Activated CD4-positive, alpha-beta memory T cell treated with anti-CD3 and anti-CD28 coated beads, Interleukin-2, amount 10 ng/mL, durations not matched to agents 7 days and 5 days (primary cell): ENCODE data around the gene VPS16. TPM values are rescaled to one million over a fixed set of nuclear protein-coding genes. Genes with fewer than 3 reads are reported as not detected.
"Not testable (repeated sequence)": the region's sequence is repeated elsewhere in the genome, so short reads cannot be mapped to it uniquely, and the experiment has no call there.

ENCODE experiments used
- CTCF ChIA-PET: fragments of 350-600 bp; sonication (Branson Sonifier 250); formaldehyde crosslinking; loops from one replicate; lab custom pipeline; 2021; ENCODE audit warnings: antibody characterized with exemption, inconsistent platforms; lab: Charles Lee
- POLR2A ChIA-PET: fragments of 350-600 bp; sonication (Branson Sonifier 250); formaldehyde crosslinking; loops from one replicate; lab custom pipeline; 2021; ENCODE audit warnings: antibody characterized with exemption; lab: Charles Lee
- DNase-seq: peaks from one replicate; pipeline ENCODE4 v3.0.0-alpha.2; 2020
- H3K27ac Mint-ChIP-seq: one replicate; pipeline ENCODE4 v1.8.0; 2021; ENCODE audit warnings: mild to moderate bottlenecking, mixed read lengths
- H3K27me3 Mint-ChIP-seq: one replicate; pipeline ENCODE4 v1.8.0; 2021; ENCODE audit warnings: mixed read lengths
- H3K36me3 Mint-ChIP-seq: one replicate; pipeline ENCODE4 v1.8.0; 2021; ENCODE audit warnings: low read depth, mixed read lengths
- H3K4me1 Mint-ChIP-seq: one replicate; pipeline ENCODE4 v1.8.0; 2021; ENCODE audit warnings: mixed read lengths
- H3K4me3 Mint-ChIP-seq: one replicate; pipeline ENCODE4 v1.8.0; 2021; ENCODE audit warnings: mild to moderate bottlenecking, mixed read lengths
- H3K9me3 Mint-ChIP-seq: one replicate; pipeline ENCODE4 v1.8.0; 2021; ENCODE audit warnings: mixed read lengths
- total RNA-seq, 2 experiments: library from RNA; stranded (reverse); gene quantifications; one replicate each; pipeline ENCODE4 v1.2.3, GENCODE V29; 2021

The VPS16 gene
- total RNA-seq, 2 experiments from 2014 or later: 49.7 to 53.0 TPM

DNA sequence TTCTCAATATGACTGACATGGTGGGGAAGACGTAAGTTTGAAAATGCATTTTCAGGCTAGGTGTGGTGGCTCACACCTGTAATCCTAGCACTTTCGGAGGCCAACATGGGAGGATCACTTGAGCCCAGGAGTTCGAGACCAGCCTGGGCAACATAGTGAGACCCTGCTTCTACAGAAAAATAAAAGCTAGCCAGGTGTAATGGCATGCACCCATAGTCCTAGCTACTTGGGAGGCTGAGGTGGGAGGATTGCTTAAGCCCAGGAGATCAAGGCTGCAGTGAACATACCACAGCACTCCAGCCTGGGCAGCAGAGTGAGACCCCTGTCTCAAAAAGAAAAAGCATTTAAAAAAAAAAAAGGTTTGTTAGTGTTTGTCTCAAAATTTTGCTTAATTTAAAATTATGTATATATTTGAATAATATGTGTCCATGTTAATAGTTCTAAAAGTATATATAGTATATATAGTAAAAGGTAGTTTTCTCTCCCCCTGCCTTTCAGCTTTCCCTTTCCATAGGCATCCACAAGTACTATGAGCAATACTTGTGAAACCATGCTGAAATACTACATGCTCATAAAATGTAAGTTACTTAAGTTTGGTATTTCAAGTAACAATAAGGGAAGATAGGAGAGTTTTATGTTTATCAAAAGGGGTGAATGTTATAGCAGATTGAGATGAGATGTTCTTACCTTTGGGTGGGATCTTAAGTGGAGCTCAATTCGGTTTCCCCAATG is 47.8 kb downstream of the VPS16 start:
- DNase-seq: no peak
- no peak overlapping the region for H3K4me3 Mint-ChIP-seq
- no peaks in the 10 kb centered on the region for H3K27me3 Mint-ChIP-seq
- H3K4me1 Mint-ChIP-seq: peaks cover 46% of the 10 kb centered on the region
- CTCF ChIA-PET: no interaction called here
- H3K9me3 Mint-ChIP-seq: no peaks in the 10 kb centered on the region
- POLR2A ChIA-PET: interaction anchor here (0.8 to 1.3 kb wide), 2 partner anchors 9 to 15 kb away, joined by 3 to 5 read pairs; partner anchors contain the start of gene PTPRA
- H3K27ac Mint-ChIP-seq: no peak overlapping the region
- H3K36me3 Mint-ChIP-seq: peaks cover 38% of the 10 kb centered on the region

DNA sequence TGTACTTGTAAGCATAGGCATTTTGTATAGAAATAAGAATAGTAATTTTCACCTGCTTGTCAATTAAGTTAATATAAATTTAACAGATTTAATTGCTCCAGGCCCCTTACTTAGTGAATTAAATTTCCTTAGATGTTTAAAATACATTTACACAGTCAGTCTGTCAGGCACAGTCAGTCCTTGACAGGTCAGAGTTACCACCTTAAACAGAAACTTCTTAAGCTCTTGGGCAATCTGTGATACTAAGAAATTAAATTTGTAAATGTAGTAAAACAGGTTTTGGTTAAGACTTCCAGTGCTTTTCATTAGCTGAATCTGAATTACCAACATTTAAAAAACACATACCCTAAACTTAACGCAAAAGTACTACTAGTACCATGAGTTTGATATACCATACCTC is 48.7 kb downstream of the VPS16 start:
- Mint-ChIP-seq H3K9me3 (peaks cover 2% of the 10 kb centered on the region), H3K27ac (no peak overlapping the region), H3K4me1 (peaks cover 41% of the 10 kb centered on the region), H3K36me3 (peaks cover 37% of the 10 kb centered on the region), H3K4me3 (no peak overlapping the region), H3K27me3 (no peaks in the 10 kb centered on the region)
- ChIA-PET POLR2A (interaction anchor here (1.3 kb wide), 1 partner anchor 16 kb away, joined by 5 read pairs; the partner anchor contains the start of gene PTPRA), CTCF (no interaction called here)
- no peak for DNase-seq

DNA sequence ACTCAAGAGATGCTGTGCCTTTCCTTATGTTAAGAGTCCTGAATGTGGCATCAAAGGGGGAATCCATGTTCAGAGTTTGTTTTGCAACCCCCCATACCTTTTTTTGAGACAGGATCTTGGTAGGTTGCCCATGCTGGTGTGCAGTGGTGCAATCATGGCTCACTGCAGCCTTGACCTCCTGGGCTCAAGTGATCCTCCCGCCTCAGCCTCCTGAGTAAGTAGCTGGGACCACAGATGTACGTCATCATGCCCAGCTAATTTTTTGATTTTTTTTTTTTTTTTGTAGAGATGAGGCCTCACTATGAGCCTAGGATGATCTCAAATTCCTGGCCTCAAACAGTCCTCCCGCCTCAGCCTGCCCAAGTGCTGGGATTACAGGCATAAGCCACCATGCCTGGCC is 49.3 kb downstream of the VPS16 start:
- no peak for DNase-seq
- CTCF ChIA-PET: no interaction called here
- POLR2A ChIA-PET: no interaction called here
- H3K27ac Mint-ChIP-seq: no peak overlapping the region
- peaks cover 35% of the 10 kb centered on the region for H3K4me1 Mint-ChIP-seq
- H3K9me3 Mint-ChIP-seq: peaks cover 3% of the 10 kb centered on the region
- no peak overlapping the region for H3K4me3 Mint-ChIP-seq
- peaks cover 41% of the 10 kb centered on the region for H3K36me3 Mint-ChIP-seq
- H3K27me3 Mint-ChIP-seq: no peaks in the 10 kb centered on the region

DNA sequence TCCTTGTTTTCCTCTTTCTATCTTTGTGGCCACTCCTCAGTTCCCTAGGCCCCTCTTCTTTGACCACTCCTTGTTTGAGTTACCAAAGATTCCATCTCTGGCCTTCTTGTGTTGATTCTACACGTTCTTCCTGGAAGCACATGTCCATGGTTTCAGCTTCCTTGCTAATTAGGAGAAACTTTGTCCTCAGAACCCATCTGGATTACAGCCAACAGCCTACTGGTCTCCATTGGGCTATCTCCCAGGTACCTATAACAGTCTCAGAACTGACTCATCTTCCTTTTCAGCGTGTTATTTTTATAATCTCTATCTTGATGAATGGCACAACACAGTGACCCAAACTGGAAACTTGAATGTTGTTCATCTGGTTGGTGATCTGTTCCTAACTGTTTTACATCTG is 50.2 kb downstream of the VPS16 start:
- ChIA-PET CTCF (interaction anchor here (1.1 kb wide), 1 partner anchor 10 kb away, joined by 3 read pairs; no protein-coding TSS in a partner anchor), POLR2A (no interaction called here)
- Mint-ChIP-seq H3K27me3 (no peaks in the 10 kb centered on the region), H3K36me3 (peaks cover 35% of the 10 kb centered on the region), H3K4me3 (no peak overlapping the region), H3K27ac (peak overlapping the region; percentile 4), H3K4me1 (peaks cover 26% of the 10 kb centered on the region), H3K9me3 (peaks cover 5% of the 10 kb centered on the region)
- DNase-seq: no peak

DNA sequence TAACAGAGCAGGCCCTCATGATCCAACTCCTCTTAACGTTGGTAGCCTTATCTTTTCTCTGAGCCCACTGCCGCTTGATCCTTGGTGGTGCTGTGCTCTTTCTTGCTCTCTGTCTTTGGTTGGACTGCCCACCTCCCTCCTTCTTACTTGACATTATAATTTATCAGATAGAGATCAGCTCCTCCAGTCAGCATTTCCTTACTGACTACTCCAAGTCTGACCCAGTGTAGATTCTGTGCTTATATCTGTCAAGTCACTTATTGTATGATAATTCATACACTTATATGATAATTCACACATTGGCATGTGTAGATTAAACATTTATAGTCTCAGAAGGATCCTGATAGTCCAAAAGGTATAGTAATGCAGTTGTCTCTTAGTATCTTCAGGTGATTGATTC is 50.8 kb downstream of the VPS16 start:
- Mint-ChIP-seq H3K4me3 (no peak overlapping the region), H3K27ac (no peak overlapping the region), H3K9me3 (peaks cover 5% of the 10 kb centered on the region), H3K4me1 (peaks cover 26% of the 10 kb centered on the region), H3K36me3 (peaks cover 38% of the 10 kb centered on the region), H3K27me3 (no peaks in the 10 kb centered on the region)
- DNase-seq: no peak
- ChIA-PET CTCF (interaction anchor here (0.7 to 1.1 kb wide), 3 partner anchors 9 to 852 kb away, joined by 3 to 5 read pairs (median 3); no protein-coding TSS in a partner anchor), POLR2A (no interaction called here)

DNA sequence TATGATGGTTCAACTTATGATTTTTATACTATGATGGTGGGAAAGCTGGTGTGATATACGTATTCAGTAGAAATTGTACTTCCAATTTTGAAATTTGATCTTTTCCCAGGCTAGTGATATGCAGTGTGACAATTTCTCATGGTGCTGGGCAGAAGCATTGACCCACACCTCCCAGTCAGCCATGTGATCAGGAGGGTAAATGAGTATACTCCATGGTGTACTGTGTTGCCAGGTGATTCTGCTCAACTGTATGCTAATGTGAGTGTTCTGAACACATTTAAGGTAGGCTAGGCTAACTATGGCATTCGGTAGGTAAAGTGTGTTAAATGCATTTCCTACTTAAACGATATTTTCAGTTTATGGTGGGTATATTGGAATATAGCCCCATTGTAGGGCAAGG is 51.8 kb downstream of the VPS16 start:
- Mint-ChIP-seq H3K4me1 (peaks cover 23% of the 10 kb centered on the region), H3K4me3 (no peak overlapping the region), H3K9me3 (peaks cover 10% of the 10 kb centered on the region), H3K27me3 (no peaks in the 10 kb centered on the region), H3K36me3 (peaks cover 42% of the 10 kb centered on the region), H3K27ac (no peak overlapping the region)
- ChIA-PET CTCF (interaction anchor here (0.7 to 1.6 kb wide), 4 partner anchors 9 to 851 kb away, joined by 3 to 4 read pairs (median 3); no protein-coding TSS in a partner anchor), POLR2A (no interaction called here)
- no peak for DNase-seq

DNA sequence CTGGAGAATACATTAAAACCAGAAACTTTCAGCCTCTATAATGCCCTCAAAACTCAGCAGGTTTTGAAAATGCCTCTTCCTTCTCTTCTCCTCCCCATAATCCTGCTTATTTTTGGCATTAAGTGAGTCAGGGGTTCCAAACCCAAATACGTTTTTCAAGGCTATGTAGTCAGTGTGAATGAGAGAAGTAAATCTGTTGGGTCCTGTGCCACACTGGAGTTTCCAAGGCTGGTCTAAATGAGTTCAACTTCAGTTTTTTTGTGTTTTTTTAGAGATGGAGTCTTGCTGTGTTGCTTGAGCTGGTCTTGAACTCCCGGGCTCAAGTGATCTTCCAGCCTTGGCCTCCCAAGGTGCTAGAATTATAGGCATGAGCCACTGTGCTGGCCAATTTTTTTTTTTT is 53.7 kb downstream of the VPS16 start:
- no peaks in the 10 kb centered on the region for H3K27me3 Mint-ChIP-seq
- CTCF ChIA-PET: no interaction called here
- no peak for DNase-seq
- POLR2A ChIA-PET: no interaction called here
- peaks cover 10% of the 10 kb centered on the region for H3K9me3 Mint-ChIP-seq
- H3K4me1 Mint-ChIP-seq: peaks cover 20% of the 10 kb centered on the region
- no peak overlapping the region for H3K4me3 Mint-ChIP-seq
- peaks cover 46% of the 10 kb centered on the region for H3K36me3 Mint-ChIP-seq
- no peak overlapping the region for H3K27ac Mint-ChIP-seq

DNA sequence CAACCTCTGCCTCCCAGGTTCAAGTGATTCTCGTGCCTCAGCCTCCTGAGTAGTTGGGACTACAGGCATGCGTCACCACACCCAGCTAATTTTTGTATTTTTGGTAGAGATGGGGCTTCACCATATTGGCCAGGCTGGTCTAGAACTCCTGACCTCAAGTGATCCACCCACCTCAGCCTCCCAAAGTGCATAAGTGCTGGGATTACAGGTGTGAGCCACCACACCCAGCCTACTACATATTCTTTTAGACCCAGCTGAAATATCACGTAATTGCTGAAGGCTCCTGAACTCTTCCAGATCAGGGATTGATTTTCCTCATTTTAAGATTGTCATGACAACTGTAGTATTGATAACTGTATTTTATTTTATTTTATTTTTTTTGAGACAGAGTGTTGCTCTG is 54.6 kb downstream of the VPS16 start:
- H3K27me3 Mint-ChIP-seq, H3K4me3 Mint-ChIP-seq, DNase-seq, CTCF ChIA-PET, H3K27ac Mint-ChIP-seq, POLR2A ChIA-PET: not testable (repeated sequence)
- H3K4me1 Mint-ChIP-seq: peaks cover 21% of the 10 kb centered on the region
- H3K36me3 Mint-ChIP-seq: peaks cover 46% of the 10 kb centered on the region
- H3K9me3 Mint-ChIP-seq: peaks cover 10% of the 10 kb centered on the region

DNA sequence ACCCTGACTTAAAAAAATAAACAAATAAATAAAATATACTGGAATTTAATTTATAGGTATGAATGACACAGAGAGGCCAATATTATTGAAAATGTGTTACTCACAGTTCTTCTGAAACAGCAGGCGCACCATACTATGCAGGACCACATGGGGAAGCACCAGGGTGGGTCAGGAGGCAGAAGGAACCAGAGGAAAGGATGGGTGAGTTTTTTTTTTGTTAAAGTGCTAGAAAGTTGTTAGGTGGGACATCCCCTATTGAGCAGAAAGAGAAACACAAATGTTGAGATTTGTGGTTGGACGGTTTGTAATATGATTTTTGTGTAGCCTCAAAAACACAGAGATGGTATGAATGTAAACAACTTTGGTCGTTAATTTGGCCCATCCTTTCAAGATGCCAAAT is 58.7 kb downstream of the VPS16 start:
- ChIA-PET POLR2A (no interaction called here), CTCF (no interaction called here)
- Mint-ChIP-seq H3K4me3 (no peak overlapping the region), H3K27me3 (no peaks in the 10 kb centered on the region), H3K27ac (no peak overlapping the region), H3K36me3 (peaks cover 32% of the 10 kb centered on the region), H3K9me3 (peaks cover 8% of the 10 kb centered on the region), H3K4me1 (peaks cover 17% of the 10 kb centered on the region)
- no peak for DNase-seq

DNA sequence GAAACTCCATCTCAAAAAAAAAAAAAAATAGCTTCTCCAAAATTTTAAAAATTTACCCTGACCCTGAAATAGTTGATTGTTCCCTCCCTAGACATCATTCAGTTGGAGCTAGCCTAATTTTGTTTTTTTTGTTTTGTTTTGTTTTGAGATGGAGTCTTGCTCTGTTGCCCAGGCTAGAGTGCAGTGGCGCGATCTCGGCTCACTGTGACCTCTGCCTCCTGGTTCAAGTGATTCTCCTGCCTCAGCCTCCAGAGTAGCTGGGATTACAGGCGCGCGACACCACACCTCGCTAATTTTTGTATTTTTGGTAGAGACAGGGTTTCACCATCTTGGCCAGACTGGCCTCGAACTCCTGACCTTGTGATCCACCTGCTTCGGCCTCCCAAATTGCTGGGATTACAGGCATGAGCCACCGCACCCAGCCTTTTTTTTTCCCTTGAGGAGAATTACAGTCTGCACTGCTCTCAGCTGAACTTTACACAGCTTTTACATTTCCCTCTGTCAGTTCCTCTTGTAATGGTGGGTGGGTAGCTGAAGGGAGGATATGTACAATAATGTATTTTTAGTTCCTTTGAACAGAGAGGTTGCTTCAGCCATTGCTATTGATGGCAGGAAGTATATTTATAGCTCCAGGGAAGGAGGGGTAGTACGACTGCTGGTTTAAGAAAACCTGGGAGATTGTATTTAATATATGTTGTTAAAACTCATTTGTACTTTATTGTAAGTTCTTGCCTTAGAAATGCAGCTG is 60.5 kb downstream of the VPS16 start:
- Mint-ChIP-seq H3K4me3 (no peak overlapping the region), H3K4me1 (peaks cover 17% of the 10 kb centered on the region), H3K27ac (no peak overlapping the region), H3K9me3 (peaks cover 5% of the 10 kb centered on the region), H3K27me3 (no peaks in the 10 kb centered on the region), H3K36me3 (peaks cover 32% of the 10 kb centered on the region)
- no peak for DNase-seq
- ChIA-PET POLR2A (no interaction called here), CTCF (interaction anchor here (0.6 to 1.4 kb wide), 4 partner anchors 8 to 415 kb away, joined by 3 to 4 read pairs (median 3); partner anchors contain the start of gene PTPRA)

DNA sequence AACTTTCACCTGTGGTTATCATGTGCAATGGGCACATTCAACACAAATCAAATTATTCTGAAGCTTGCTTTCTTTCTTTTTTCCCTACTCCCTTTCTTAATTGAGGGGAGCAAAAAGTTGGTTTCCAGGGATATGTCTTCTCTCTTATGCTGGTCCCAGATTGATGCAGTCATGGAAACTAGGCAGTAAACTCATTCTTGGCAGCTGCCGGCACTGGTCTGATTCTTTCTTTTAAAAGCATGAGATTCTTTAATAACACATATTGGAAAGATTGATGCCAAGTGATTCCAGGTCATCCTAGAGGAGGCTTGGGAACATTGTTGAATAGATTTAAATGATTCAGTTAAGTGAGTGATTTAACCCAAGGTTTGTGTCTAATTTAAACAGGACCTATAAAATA is 61.7 kb downstream of the VPS16 start:
- Mint-ChIP-seq H3K27me3 (no peaks in the 10 kb centered on the region), H3K27ac (no peak overlapping the region), H3K9me3 (no peaks in the 10 kb centered on the region), H3K36me3 (peaks cover 24% of the 10 kb centered on the region), H3K4me3 (no peak overlapping the region), H3K4me1 (peaks cover 17% of the 10 kb centered on the region)
- no peak for DNase-seq
- CTCF ChIA-PET: interaction anchor here (1.1 kb wide), 1 partner anchor 9 kb away, joined by 4 read pairs; no protein-coding TSS in a partner anchor
- POLR2A ChIA-PET: no interaction called here

DNA sequence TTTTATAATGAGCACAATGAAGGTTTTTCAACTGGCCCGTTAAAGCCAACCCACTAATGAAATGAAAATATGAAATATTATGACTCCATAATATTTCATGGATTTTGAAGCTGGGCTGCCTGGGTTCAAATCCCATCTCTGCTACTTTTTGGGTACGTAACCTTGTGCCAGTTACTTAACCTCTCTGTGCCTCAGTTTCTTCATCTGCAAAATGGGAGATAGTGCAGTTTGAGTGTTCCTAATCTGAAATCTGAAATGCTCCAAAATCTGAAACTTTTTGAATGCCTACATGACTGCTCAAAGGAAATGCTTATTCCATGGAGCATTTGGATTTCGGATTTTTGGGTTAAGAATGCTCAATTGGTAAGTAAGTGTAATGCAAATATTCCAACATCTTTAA is 62.3 kb downstream of the VPS16 start:
- POLR2A ChIA-PET: no interaction called here
- DNase-seq: no peak
- Mint-ChIP-seq H3K27ac (no peak overlapping the region), H3K4me3 (no peak overlapping the region), H3K9me3 (no peaks in the 10 kb centered on the region), H3K36me3 (peaks cover 21% of the 10 kb centered on the region), H3K27me3 (no peaks in the 10 kb centered on the region), H3K4me1 (peaks cover 17% of the 10 kb centered on the region)
- CTCF ChIA-PET: interaction anchor here (1.2 kb wide), 1 partner anchor 10 kb away, joined by 3 read pairs; no protein-coding TSS in a partner anchor

DNA sequence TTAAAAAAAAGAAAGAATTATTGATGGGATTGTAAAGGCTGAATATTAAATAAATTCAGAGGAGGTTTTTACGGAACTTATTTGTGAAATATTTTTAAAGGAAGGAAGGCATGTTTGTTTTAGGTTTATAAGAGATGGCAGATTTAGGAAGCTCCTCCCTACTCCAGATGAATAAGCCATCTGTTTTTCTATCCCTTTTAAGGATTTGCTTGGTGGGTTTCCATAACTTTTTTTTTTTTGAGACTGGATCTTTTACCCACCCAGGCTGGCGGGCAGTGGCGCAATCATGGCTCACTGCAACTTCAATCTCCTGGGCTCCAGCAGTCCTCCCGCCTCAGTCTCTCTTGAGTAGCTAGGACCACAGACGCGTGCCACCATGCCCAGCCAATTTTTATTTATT is 63.1 kb downstream of the VPS16 start:
- ChIA-PET POLR2A (interaction anchor here (1.1 kb wide), 1 partner anchor 30 kb away, joined by 3 read pairs; the partner anchor contains the start of gene PTPRA), CTCF (interaction anchor here (0.7 to 1.2 kb wide), 2 partner anchors 9 to 25 kb away, joined by 3 to 4 read pairs; no protein-coding TSS in a partner anchor)
- no peak for DNase-seq
- H3K4me3 Mint-ChIP-seq: no peak overlapping the region
- peaks cover 21% of the 10 kb centered on the region for H3K36me3 Mint-ChIP-seq
- no peaks in the 10 kb centered on the region for H3K27me3 Mint-ChIP-seq
- H3K27ac Mint-ChIP-seq: no peak overlapping the region
- peaks cover 17% of the 10 kb centered on the region for H3K4me1 Mint-ChIP-seq
- H3K9me3 Mint-ChIP-seq: no peaks in the 10 kb centered on the region
